Astrocyte of the spinal cord (primary cell): ENCODE measurements around the gene LRTM2.

Source experiments
- DNase-seq: peaks from one replicate; pipeline ENCODE4 v3.0.0; 2011; ENCODE audit warnings: low read depth, low spot score
- H3K4me3 ChIP-seq: 2 replicates; pipeline ENCODE4 v1.5.1; 2011; ENCODE audit warnings: low read depth, mild to moderate bottlenecking, low read length, moderate library complexity
- in situ Hi-C: cut with HindIII; loops from 2 replicates; pipeline ENCODE4 v1.10.0; 2017; ENCODE audit warnings: low sequenced_read_pairs
- TF ChIP-seq, protein P1 (sequence below): IDR thresholded peaks from 2 replicates; pipeline ENCODE4 v1.5.1; 2012; ENCODE audit warnings: low read depth, mild to moderate bottlenecking, low read length, inconsistent platforms

Gene LRTM2

DNA sequence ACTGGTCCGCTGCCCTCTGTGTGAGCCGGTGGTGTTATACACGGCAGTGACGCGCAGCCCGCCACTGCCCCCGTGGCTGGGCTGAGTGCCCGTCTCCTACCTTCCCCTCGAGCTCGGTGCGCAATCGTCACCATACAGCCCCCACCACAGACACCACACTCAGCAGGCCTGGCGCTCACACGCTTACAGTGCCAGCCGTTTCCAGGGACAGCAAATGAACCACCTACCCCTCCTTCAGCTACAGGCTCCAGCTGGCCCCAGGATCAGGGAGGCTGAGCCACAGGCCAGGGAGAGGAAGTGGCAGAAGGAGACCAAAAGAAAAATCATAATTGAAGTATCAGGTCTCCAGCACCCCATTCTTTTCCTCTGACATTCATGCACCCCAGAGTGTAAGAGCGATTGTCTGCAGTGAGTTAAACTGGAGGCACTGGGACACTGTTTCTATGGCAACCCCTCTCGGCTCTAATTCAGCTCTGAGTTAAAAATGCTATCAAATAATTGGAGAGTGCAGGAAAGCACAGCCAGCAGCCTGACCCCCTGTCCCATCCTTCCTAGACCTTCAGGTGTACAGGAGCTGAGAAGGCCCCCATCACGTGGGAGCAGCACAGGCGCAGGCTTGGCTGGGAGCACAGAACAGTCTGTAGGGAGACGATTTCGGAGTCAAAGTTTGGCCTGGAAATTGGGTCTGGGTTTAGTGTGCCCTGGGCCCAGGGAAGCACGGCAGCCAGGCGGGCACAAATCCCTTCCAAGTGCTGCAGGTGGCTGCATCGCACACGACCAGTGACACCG is 18.0 kb downstream of the LRTM2 start:
- TF ChIP-seq, protein P1, sequence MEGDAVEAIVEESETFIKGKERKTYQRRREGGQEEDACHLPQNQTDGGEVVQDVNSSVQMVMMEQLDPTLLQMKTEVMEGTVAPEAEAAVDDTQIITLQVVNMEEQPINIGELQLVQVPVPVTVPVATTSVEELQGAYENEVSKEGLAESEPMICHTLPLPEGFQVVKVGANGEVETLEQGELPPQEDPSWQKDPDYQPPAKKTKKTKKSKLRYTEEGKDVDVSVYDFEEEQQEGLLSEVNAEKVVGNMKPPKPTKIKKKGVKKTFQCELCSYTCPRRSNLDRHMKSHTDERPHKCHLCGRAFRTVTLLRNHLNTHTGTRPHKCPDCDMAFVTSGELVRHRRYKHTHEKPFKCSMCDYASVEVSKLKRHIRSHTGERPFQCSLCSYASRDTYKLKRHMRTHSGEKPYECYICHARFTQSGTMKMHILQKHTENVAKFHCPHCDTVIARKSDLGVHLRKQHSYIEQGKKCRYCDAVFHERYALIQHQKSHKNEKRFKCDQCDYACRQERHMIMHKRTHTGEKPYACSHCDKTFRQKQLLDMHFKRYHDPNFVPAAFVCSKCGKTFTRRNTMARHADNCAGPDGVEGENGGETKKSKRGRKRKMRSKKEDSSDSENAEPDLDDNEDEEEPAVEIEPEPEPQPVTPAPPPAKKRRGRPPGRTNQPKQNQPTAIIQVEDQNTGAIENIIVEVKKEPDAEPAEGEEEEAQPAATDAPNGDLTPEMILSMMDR: no peak
- no peak overlapping the region for H3K4me3 ChIP-seq
- in situ Hi-C loops: no loop called here
- DNase-seq: peak; percentile 14

DNA sequence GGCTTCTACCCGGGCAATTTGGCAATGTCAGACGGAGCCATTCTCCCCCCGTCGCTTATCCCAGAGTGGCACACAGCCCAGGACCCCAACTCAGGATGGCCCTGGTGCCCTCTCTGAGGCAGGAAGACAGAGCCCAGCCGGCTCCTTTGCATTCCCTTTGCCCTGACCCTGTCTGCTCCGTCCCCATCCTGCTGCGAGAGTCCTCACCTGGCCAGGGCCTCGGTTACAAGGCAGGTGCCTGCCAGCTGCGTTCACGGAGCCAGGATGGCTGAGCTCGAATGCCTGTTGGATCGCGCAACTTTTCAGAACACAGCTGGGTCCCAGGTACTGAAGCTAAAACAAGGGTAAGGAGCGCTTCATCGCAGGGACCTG is 18.6 kb downstream of the LRTM2 start:
- in situ Hi-C loops: no loop called here
- no peak for DNase-seq
- TF ChIP-seq, protein P1: no peak
- H3K4me3 ChIP-seq: no peak overlapping the region

DNA sequence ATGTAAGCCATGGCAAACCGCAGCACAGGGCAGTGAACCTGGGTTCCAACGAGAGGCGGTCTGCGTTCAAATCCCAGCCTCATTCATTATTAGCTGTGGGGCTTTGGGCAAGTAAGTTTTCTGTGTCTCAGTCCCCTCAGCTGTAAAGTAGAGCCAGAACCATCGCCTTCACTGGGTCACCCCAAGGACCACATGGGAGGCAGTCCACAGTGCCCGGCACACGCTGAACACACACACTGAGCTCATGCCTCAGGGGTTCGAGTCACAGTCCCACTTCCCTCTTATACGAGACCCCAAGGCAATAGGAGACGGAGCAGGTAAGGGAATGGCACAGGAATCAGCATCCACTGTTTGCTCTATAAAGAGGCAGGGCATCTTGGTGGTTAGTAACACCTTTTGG is 19.1 kb downstream of the LRTM2 start:
- in situ Hi-C loops: no loop called here
- no peak for DNase-seq
- TF ChIP-seq, protein P1: no peak
- H3K4me3 ChIP-seq: no peak overlapping the region

DNA sequence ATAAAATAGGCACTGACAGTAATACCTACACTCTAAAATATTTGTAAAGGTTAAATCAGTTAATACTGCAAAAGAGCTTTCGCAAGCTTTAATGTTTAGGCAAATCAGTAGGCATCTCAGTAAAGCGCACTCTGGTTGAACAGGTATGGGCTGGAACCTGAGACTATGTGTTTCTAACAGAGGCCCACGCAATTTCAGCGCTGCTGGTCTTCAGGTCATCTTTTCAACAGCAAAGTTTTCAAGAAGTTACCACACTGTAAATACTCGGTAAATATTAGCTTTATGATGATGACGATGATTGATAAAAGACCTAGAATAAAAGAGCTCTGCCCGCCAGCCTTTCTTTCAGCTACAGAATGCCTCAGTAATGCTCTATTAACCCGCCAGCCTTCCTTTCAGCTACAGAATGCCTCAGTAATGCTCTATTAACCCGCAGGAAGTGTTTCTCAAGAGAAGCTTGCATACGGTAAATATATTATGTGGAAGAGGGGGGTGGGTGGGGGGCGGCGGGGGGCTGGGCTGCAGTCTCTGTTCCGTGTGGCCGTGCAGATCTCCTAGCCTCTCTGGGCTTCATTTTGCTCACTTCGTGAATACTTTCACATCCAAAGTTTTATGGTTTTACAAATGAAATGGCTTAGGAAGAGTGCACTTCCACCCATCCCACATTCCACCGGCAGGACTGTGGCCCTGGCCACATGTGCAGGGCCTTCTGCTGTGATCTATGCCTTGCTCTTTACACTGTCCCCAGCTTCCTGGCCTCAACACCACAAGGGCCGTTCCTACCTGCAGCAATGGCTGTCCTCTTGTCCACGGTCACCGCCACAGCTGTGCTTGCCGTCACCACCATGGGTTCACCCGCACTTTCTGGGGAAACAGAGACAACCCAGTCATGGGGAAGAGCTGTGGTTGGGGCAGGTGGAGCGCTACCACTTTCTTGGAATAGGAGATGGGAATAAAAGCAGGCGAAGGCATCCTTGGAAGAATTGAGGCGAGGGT is 19.9 kb downstream of the LRTM2 start:
- TF ChIP-seq, protein P1: no peak
- in situ Hi-C loops: no loop called here

DNA sequence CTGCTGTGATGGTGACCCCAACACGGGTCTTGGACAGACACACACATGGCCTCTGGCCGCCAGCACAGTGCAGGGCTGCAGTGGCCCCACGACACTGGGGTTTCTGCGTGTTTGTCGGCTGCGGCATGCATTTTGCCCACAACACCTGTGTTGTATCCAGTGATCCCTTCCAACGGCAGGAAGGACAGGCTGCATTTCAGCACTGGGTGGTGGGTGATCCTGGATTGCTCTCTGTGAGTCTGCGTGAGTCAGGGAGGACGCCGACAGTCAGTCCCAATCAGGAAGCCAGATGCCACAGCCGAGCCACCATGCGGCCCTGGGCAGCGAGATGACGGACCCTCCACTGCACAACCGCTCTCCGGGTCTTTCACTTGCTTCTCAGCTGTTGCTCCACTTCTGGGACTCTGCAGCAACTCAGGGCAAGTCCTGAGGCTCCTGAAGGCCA is 20.6 kb downstream of the LRTM2 start:
- TF ChIP-seq, protein P1: no peak
- in situ Hi-C loops: no loop called here
- H3K4me3 ChIP-seq: no peak overlapping the region
- DNase-seq: no peak

More for the DNA sequence above, 19.9 kb downstream of the LRTM2 start:
- no peak for DNase-seq
- H3K4me3 ChIP-seq: no peak overlapping the region

DNA sequence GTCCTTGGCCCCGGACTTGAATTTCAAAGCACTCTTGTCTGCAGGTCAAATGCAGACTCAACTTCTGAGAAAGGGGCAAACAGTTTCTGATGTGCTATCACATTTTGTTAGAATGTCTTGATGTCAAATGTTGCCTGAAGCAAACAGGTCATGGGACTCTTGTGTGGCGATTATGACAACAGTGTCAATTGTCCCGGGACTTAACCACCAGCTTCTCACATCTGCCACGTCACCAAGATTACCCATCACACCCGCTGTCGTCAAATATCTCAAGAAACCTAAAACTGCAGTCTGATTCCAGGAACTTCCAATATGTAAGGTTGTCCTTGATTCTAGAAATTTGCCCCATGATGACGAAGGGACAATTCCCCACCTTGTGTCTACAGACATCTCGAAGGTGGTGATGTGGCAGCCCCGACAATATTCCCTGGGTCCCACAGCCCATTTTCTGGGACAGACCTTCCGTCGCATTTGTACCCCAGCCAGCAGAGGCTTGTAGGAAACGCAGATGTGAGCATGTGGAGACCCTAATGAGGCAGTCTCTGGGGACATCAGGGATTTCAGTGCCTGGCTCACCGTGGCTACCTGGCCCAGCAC is 21.3 kb downstream of the LRTM2 start:
- no peak for DNase-seq
- in situ Hi-C loops: no loop called here
- TF ChIP-seq, protein P1: no peak
- H3K4me3 ChIP-seq: no peak overlapping the region
